ENCODE results near the gene MOV10.
"Not testable (repeated sequence)": the region's sequence is repeated elsewhere in the genome, so short reads cannot be mapped to it uniquely, and the experiment has no call there.

MOV10 gene

GRCh38 chr1:112674440-112674985, at the start of gene MOV10:
TSS of gene MOV10 (plus strand) at chr1:112674659. CDS start at chr1:112674913, 254 bp downstream.
- peak; percentile 53 for DNase-seq

- DNase-seq: no peak
Measured at GRCh38 chr1:112625696-112626095, 48.8 kb upstream of the MOV10 start.

GRCh38 chr1:112626193-112626592, 48.3 kb upstream of the MOV10 start:
- no peak for DNase-seq

GRCh38 chr1:112626887-112627286, 47.6 kb upstream of the MOV10 start:
- DNase-seq: no peak

- no peak for DNase-seq
Measured at GRCh38 chr1:112628516-112628915, 45.9 kb upstream of the MOV10 start.

- no peak for DNase-seq
Measured at GRCh38 chr1:112629256-112629655, 45.2 kb upstream of the MOV10 start.

- DNase-seq: no peak
Measured at GRCh38 chr1:112633628-112634027, 40.8 kb upstream of the MOV10 start.

GRCh38 chr1:112634367-112634766, 40.1 kb upstream of the MOV10 start:
- no peak for DNase-seq

- no peak for DNase-seq
Measured at GRCh38 chr1:112636056-112636455, 38.4 kb upstream of the MOV10 start.

- no peak for DNase-seq
Measured at GRCh38 chr1:112636597-112637253, 37.7 kb upstream of the MOV10 start.

- DNase-seq: no peak
Measured at GRCh38 chr1:112637254-112638109, 37.0 kb upstream of the MOV10 start.

- no peak for DNase-seq
Measured at GRCh38 chr1:112638110-112638428, 36.4 kb upstream of the MOV10 start.

GRCh38 chr1:112640437-112640836, 34.0 kb upstream of the MOV10 start:
- DNase-seq: not testable (repeated sequence)

- DNase-seq: no peak
Measured at GRCh38 chr1:112643080-112643479, 31.4 kb upstream of the MOV10 start.

- no peak for DNase-seq
Measured at GRCh38 chr1:112646225-112646624, 28.2 kb upstream of the MOV10 start.

- no peak for DNase-seq
Measured at GRCh38 chr1:112651205-112651604, 23.3 kb upstream of the MOV10 start.

- DNase-seq: no peak
Measured at GRCh38 chr1:112665857-112666256, 8.6 kb upstream of the MOV10 start.

GRCh38 chr1:112666946-112667345, 7.5 kb upstream of the MOV10 start:
- DNase-seq: no peak

- DNase-seq: no peak
Measured at GRCh38 chr1:112672009-112672408, 2.5 kb upstream of the MOV10 start.

- DNase-seq: no peak
Measured at GRCh38 chr1:112672842-112673241, 1.6 kb upstream of the MOV10 start.

GRCh38 chr1:112673592-112674439, 643 bp upstream of the MOV10 start:
- no peak for DNase-seq

GRCh38 chr1:112674986-112675727, 698 bp downstream of the MOV10 start:
- DNase-seq: peak; percentile 47
